ENCODE measurements around the gene JPH2. TPM values are rescaled to one million over a fixed set of nuclear protein-coding genes. Genes with fewer than 3 reads are reported as not detected.

The JPH2 gene
- total RNA-seq, 1 experiment from 2014 or later = 0.17 TPM

- no peak overlapping the region for H3K4me2 ChIP-seq (ENCODE audit: low read length)
- BruUV-seq (replicated peaks) = no TSS peak
- H3K4me3 ChIP-seq (replicated peaks in 1 of 2; ENCODE audit: low read depth in 1 of 2, low read length in 2 of 2) = no peak overlapping the region
- peaks cover 7 to 27% of the 10 kb centered on the region in 2 experiments for H3K4me1 ChIP-seq (ENCODE audit: control insufficient read depth in 1 of 2, insufficient read depth in 2 of 2, low read length in 2 of 2)
- H2AFZ ChIP-seq (ENCODE audit: low read depth, low read length, poor library complexity, severe bottlenecking) = no peak overlapping the region
- H3K79me2 ChIP-seq (ENCODE audit: insufficient read depth, low read length) = no peaks in the 10 kb centered on the region
- ATAC-seq = no peak
- no peak overlapping the region for H3K9ac ChIP-seq (ENCODE audit: low read length)
- CTCF ChIA-PET = interaction anchor here (2.9 kb wide), 1 partner anchor 329 kb away, joined by 32 read pairs; no protein-coding TSS in a partner anchor
- H3K27ac ChIP-seq (ENCODE audit: low read depth, low read length) = no peak overlapping the region
- no peaks in the 10 kb centered on the region for H3K9me2 ChIP-seq (ENCODE audit: insufficient read depth)
- H3K27me3 ChIP-seq (ENCODE audit: insufficient read depth, low read length) = no peaks in the 10 kb centered on the region
- TF ChIP-seq POLR2AphosphoS5 (IDR thresholded peaks at IDR 0.05; ENCODE audit: low read depth, low read length) (no peak), POLR2A (IDR thresholded peaks at IDR 0.05; ENCODE audit: borderline replicate concordance, extremely low read depth, insufficient read depth, insufficient read length) (no peak), YY1 (IDR thresholded peaks at IDR 0.05; ENCODE audit: extremely low read depth, insufficient replicate concordance, low read depth, low read length) (no peak), RAD21 (IDR thresholded peaks at IDR 0.05; ENCODE audit: low read depth) (no peak), MAX (IDR thresholded peaks at IDR 0.05) (no peak), JUND (IDR thresholded peaks at IDR 0.05) (no peak), EZH2phosphoT487 (IDR thresholded peaks at IDR 0.05; ENCODE audit: borderline replicate concordance) (no peak), SP1 (IDR thresholded peaks at IDR 0.05; ENCODE audit: low read depth) (no peak), ZNF274 (IDR thresholded peaks at IDR 0.05; ENCODE audit: low read depth, low read length) (no peak)
- RAD21 ChIA-PET (ENCODE audit: low non-redundant PET in 1 of 2, low total read pairs in 2 of 2, uncharacterized antibody in 2 of 2, unreplicated experiment in 2 of 2) = interaction anchor here (1.2 to 2.2 kb wide), 2 partner anchors 330 to 630 kb away, joined by 3 to 18 read pairs; no protein-coding TSS in a partner anchor
- no peaks in the 10 kb centered on the region for H3K9me3 ChIP-seq (ENCODE audit: control insufficient read depth in 1 of 2, insufficient read depth in 1 of 2, low read depth in 1 of 2, low read length in 2 of 2)
- DNase-seq (ENCODE audit: low read depth, low spot score) = no peak
- intact Hi-C loops (cut with micrococcal nuclease) = no loop called here
- H4K20me1 ChIP-seq (ENCODE audit: insufficient read depth) = no peaks in the 10 kb centered on the region
- no peaks in the 10 kb centered on the region for H3K36me3 ChIP-seq (ENCODE audit: control insufficient read depth in 1 of 2, insufficient read depth in 2 of 2, low read length in 2 of 2)
- POLR2A ChIA-PET = interaction anchor here (0.8 kb wide), 1 partner anchor 166 kb away, joined by 3 read pairs; no protein-coding TSS in a partner anchor
Observed at GRCh38 chr20:44079291-44079690, 107.7 kb downstream of the JPH2 start.

- CTCF ChIA-PET = no interaction called here
- Histone ChIP-seq H3K79me2 (ENCODE audit: insufficient read depth, low read length) (no peaks in the 10 kb centered on the region), H3K9ac (ENCODE audit: low read length) (no peak overlapping the region), H3K27ac (ENCODE audit: low read depth, low read length) (no peak overlapping the region), H3K9me3 (ENCODE audit: control insufficient read depth in 1 of 2, insufficient read depth in 1 of 2, low read depth in 1 of 2, low read length in 2 of 2) (no peaks in the 10 kb centered on the region), H3K27me3 (ENCODE audit: insufficient read depth, low read length) (no peaks in the 10 kb centered on the region), H3K4me3 (replicated peaks in 1 of 2; ENCODE audit: low read depth in 1 of 2, low read length in 2 of 2) (no peak overlapping the region), H4K20me1 (ENCODE audit: insufficient read depth) (no peaks in the 10 kb centered on the region), H3K36me3 (ENCODE audit: control insufficient read depth in 1 of 2, insufficient read depth in 2 of 2, low read length in 2 of 2) (no peaks in the 10 kb centered on the region), H2AFZ (ENCODE audit: low read depth, low read length, poor library complexity, severe bottlenecking) (no peak overlapping the region), H3K4me2 (ENCODE audit: low read length) (no peak overlapping the region), H3K9me2 (ENCODE audit: insufficient read depth) (no peaks in the 10 kb centered on the region), H3K4me1 (ENCODE audit: control insufficient read depth in 1 of 2, insufficient read depth in 2 of 2, low read length in 2 of 2) (peaks cover 0 to 20% of the 10 kb centered on the region in 2 experiments; a peak in 2 of 4 replicates)
- RAD21 ChIA-PET (ENCODE audit: low non-redundant PET in 1 of 2, low total read pairs in 2 of 2, uncharacterized antibody in 2 of 2, unreplicated experiment in 2 of 2) = no interaction called here
- POLR2A ChIA-PET = no interaction called here
- intact Hi-C loops (cut with micrococcal nuclease) = no loop called here
- TF ChIP-seq TCF7L2 (IDR thresholded peaks at IDR 0.05; ENCODE audit: borderline replicate concordance, extremely low read depth, insufficient read depth, insufficient read length) (no peak), CTCF (IDR thresholded peaks at IDR 0.05 in 2 of 3, conservative IDR thresholded peaks at IDR 0.05 in 1 of 3; ENCODE audit: borderline replicate concordance in 1 of 3, insufficient read depth in 1 of 3, low read depth in 2 of 3, low read length in 2 of 3) (no peak), ELF1 (IDR thresholded peaks at IDR 0.05; ENCODE audit: borderline replicate concordance, low read depth) (no peak), SRF (IDR thresholded peaks at IDR 0.05; ENCODE audit: low read depth) (no peak), ZBTB33 (IDR thresholded peaks at IDR 0.05; ENCODE audit: extremely low read depth, insufficient replicate concordance, low read length) (no peak), ZNF274 (IDR thresholded peaks at IDR 0.05; ENCODE audit: low read depth, low read length) (no peak), EGR1 (IDR thresholded peaks at IDR 0.05; ENCODE audit: low read depth) (no peak), CEBPB (IDR thresholded peaks at IDR 0.05; ENCODE audit: low read depth) (no peak), ZFX (IDR thresholded peaks at IDR 0.05) (no peak), SP1 (IDR thresholded peaks at IDR 0.05; ENCODE audit: low read depth) (no peak)
- BruUV-seq (replicated peaks) = no TSS peak
- no peak for DNase-seq (ENCODE audit: low read depth, low spot score)
- ATAC-seq = no peak
Observed at GRCh38 chr20:44075950-44076232, 111.1 kb downstream of the JPH2 start.
